ENCODE data around the gene DNAL1.

- TF ChIP-seq ATF1 (CRISPR knock-in tag; IDR thresholded peaks at IDR 0.05) (no peak), ETV6 (CRISPR knock-in tag; IDR thresholded peaks at IDR 0.05) (no peak), SMAD3 (CRISPR knock-in tag; IDR thresholded peaks at IDR 0.05; ENCODE audit: borderline replicate concordance) (no peak), NR3C1 (CRISPR knock-in tag; conservative IDR thresholded peaks at IDR 0.05; ENCODE audit: low read depth) (no peak), ZNF281 (CRISPR knock-in tag; IDR thresholded peaks at IDR 0.05) (no peak), TP53 (CRISPR knock-in tag; IDR thresholded peaks at IDR 0.05) (no peak), ZNF425 (CRISPR knock-in tag; conservative IDR thresholded peaks at IDR 0.05) (no peak)
- TF ChIP-seq, protein P1, sequence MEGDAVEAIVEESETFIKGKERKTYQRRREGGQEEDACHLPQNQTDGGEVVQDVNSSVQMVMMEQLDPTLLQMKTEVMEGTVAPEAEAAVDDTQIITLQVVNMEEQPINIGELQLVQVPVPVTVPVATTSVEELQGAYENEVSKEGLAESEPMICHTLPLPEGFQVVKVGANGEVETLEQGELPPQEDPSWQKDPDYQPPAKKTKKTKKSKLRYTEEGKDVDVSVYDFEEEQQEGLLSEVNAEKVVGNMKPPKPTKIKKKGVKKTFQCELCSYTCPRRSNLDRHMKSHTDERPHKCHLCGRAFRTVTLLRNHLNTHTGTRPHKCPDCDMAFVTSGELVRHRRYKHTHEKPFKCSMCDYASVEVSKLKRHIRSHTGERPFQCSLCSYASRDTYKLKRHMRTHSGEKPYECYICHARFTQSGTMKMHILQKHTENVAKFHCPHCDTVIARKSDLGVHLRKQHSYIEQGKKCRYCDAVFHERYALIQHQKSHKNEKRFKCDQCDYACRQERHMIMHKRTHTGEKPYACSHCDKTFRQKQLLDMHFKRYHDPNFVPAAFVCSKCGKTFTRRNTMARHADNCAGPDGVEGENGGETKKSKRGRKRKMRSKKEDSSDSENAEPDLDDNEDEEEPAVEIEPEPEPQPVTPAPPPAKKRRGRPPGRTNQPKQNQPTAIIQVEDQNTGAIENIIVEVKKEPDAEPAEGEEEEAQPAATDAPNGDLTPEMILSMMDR (IDR thresholded peaks at IDR 0.05): no peak
- TF ChIP-seq, protein P2, sequence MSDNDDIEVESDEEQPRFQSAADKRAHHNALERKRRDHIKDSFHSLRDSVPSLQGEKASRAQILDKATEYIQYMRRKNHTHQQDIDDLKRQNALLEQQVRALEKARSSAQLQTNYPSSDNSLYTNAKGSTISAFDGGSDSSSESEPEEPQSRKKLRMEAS (CRISPR knock-in tag; IDR thresholded peaks at IDR 0.05): no peak
- TF ChIP-seq, protein P3, sequence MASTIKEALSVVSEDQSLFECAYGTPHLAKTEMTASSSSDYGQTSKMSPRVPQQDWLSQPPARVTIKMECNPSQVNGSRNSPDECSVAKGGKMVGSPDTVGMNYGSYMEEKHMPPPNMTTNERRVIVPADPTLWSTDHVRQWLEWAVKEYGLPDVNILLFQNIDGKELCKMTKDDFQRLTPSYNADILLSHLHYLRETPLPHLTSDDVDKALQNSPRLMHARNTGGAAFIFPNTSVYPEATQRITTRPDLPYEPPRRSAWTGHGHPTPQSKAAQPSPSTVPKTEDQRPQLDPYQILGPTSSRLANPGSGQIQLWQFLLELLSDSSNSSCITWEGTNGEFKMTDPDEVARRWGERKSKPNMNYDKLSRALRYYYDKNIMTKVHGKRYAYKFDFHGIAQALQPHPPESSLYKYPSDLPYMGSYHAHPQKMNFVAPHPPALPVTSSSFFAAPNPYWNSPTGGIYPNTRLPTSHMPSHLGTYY (CRISPR knock-in tag; IDR thresholded peaks at IDR 0.05): no peak
- TF ChIP-seq, protein P4, sequence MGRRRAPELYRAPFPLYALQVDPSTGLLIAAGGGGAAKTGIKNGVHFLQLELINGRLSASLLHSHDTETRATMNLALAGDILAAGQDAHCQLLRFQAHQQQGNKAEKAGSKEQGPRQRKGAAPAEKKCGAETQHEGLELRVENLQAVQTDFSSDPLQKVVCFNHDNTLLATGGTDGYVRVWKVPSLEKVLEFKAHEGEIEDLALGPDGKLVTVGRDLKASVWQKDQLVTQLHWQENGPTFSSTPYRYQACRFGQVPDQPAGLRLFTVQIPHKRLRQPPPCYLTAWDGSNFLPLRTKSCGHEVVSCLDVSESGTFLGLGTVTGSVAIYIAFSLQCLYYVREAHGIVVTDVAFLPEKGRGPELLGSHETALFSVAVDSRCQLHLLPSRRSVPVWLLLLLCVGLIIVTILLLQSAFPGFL (CRISPR knock-in tag; IDR thresholded peaks at IDR 0.05; ENCODE audit: borderline replicate concordance): no peak
- TF ChIP-seq, protein P5, sequence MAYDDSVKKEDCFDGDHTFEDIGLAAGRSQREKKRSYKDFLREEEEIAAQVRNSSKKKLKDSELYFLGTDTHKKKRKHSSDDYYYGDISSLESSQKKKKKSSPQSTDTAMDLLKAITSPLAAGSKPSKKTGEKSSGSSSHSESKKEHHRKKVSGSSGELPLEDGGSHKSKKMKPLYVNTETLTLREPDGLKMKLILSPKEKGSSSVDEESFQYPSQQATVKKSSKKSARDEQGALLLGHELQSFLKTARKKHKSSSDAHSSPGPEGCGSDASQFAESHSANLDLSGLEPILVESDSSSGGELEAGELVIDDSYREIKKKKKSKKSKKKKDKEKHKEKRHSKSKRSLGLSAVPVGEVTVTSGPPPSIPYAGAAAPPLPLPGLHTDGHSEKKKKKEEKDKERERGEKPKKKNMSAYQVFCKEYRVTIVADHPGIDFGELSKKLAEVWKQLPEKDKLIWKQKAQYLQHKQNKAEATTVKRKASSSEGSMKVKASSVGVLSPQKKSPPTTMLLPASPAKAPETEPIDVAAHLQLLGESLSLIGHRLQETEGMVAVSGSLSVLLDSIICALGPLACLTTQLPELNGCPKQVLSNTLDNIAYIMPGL (CRISPR knock-in tag; IDR thresholded peaks at IDR 0.05): no peak
- TF ChIP-seq, protein P6, sequence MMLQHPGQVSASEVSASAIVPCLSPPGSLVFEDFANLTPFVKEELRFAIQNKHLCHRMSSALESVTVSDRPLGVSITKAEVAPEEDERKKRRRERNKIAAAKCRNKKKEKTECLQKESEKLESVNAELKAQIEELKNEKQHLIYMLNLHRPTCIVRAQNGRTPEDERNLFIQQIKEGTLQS (CRISPR knock-in tag; conservative IDR thresholded peaks at IDR 0.05): no peak
- TF ChIP-seq, protein P7, sequence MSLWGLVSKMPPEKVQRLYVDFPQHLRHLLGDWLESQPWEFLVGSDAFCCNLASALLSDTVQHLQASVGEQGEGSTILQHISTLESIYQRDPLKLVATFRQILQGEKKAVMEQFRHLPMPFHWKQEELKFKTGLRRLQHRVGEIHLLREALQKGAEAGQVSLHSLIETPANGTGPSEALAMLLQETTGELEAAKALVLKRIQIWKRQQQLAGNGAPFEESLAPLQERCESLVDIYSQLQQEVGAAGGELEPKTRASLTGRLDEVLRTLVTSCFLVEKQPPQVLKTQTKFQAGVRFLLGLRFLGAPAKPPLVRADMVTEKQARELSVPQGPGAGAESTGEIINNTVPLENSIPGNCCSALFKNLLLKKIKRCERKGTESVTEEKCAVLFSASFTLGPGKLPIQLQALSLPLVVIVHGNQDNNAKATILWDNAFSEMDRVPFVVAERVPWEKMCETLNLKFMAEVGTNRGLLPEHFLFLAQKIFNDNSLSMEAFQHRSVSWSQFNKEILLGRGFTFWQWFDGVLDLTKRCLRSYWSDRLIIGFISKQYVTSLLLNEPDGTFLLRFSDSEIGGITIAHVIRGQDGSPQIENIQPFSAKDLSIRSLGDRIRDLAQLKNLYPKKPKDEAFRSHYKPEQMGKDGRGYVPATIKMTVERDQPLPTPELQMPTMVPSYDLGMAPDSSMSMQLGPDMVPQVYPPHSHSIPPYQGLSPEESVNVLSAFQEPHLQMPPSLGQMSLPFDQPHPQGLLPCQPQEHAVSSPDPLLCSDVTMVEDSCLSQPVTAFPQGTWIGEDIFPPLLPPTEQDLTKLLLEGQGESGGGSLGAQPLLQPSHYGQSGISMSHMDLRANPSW (CRISPR knock-in tag; conservative IDR thresholded peaks at IDR 0.05; ENCODE audit: low read depth): no peak
Observed at GRCh38 chr14:73744874-73745529, 100.2 kb downstream of the DNAL1 start.
